Upper lobe of left lung (tissue), 4 donors: ENCODE measurements around the gene RMRP.

Source experiments
- EP300 ChIP-seq, 4 donors: sonication (generic); formaldehyde crosslinking; IDR thresholded peaks; one replicate each; pipeline ENCODE4 v1.5.1; 2017; ENCODE audit warnings: antibody characterized with exemption in 4 of 4, control low read depth in 2 of 4
- POLR2A ChIP-seq, 4 donors: fragments of 450-650 bp; IDR thresholded peaks; one replicate each; pipeline ENCODE4 v1.5.1; 2016 to 2017; ENCODE audit warnings: antibody characterized with exemption in 4 of 4, mild to moderate bottlenecking in 2 of 4
- POLR2AphosphoS5 ChIP-seq, 2 donors: sonication (generic); formaldehyde crosslinking; IDR thresholded peaks; one replicate each; pipeline ENCODE4 v1.5.1; 2017; ENCODE audit warnings: antibody characterized with exemption in 2 of 2
- TF ChIP-seq, protein P1 (sequence below), 6 experiments: fragments of 450-650 bp in 4 of 6; fragments of 200-600 bp in 2 of 6; sonication (generic) in 2 of 6; IDR thresholded peaks; one replicate each; pipeline ENCODE4 v1.5.1; 2016 to 2019; ENCODE audit warnings: antibody characterized with exemption in 6 of 6

DNA sequence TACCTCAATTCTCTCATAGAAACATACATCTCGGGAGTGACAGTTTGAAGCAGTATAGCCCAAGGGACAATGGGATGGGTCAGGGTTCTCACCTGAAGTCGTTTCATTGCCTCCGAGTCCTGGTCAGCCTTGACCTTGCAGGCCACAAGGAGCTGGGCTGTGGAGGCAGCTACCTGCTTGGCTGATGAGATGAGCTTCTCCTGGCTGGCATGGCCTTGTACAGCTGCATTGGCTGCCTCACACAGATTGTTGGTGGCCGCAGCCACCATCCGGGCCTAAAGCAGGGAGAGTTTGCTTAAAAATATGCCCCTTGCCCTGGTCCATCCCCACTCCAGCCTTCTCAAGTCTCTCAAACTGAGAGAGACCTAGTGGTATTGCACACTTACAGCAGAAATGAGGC, 40.4 kb upstream of the RMRP start:
- no peak for TF ChIP-seq POLR2A (IDR thresholded peaks at IDR 0.05)
- TF ChIP-seq, protein P1, sequence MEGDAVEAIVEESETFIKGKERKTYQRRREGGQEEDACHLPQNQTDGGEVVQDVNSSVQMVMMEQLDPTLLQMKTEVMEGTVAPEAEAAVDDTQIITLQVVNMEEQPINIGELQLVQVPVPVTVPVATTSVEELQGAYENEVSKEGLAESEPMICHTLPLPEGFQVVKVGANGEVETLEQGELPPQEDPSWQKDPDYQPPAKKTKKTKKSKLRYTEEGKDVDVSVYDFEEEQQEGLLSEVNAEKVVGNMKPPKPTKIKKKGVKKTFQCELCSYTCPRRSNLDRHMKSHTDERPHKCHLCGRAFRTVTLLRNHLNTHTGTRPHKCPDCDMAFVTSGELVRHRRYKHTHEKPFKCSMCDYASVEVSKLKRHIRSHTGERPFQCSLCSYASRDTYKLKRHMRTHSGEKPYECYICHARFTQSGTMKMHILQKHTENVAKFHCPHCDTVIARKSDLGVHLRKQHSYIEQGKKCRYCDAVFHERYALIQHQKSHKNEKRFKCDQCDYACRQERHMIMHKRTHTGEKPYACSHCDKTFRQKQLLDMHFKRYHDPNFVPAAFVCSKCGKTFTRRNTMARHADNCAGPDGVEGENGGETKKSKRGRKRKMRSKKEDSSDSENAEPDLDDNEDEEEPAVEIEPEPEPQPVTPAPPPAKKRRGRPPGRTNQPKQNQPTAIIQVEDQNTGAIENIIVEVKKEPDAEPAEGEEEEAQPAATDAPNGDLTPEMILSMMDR (IDR thresholded peaks at IDR 0.05) = no peak
- no peak for TF ChIP-seq EP300 (IDR thresholded peaks at IDR 0.05)
- TF ChIP-seq POLR2AphosphoS5 (IDR thresholded peaks at IDR 0.05) = no peak
